H1 (cell line): ENCODE measurements around the gene OR4E2. TPM values are rescaled to one million over a fixed set of nuclear protein-coding genes. Genes with fewer than 3 reads are reported as not detected.

Experiments
- CTCF ChIA-PET: fragments of 300-600 bp; sonication (Branson Sonifier 250); formaldehyde crosslinking; loops from one replicate; lab custom pipeline; 2021; ENCODE audit not compliant: partially characterized antibody; lab: Charles Lee
- POLR2A ChIA-PET: fragments of 300-600 bp; sonication (Branson Sonifier 250); formaldehyde crosslinking; loops from one replicate; lab custom pipeline; 2021; ENCODE audit warnings: inconsistent platforms; ENCODE audit not compliant: partially characterized antibody; lab: Charles Lee
- DNase-seq, 2 experiments: peaks; one replicate each; pipeline versions ENCODE4 v3.0.0 to v3.0.0-alpha.2; 2010 to 2022; ENCODE audit warnings: low spot score in 2 of 2, low read depth in 1 of 2, mixed read lengths in 1 of 2
- FAIRE-seq: peaks from 2 replicates; lab custom pipeline; 2011; peaks lifted over from hg19 to GRCh38; lab: Jason Lieb, UNC
- H2AFZ ChIP-seq: 2 replicates; pipeline ENCODE4 v1.8.1; 2012; ENCODE audit warnings: low read length, inconsistent platforms
- H2AK5ac ChIP-seq: 2 replicates; pipeline ENCODE4 v1.6.1; 2013; ENCODE audit warnings: low read depth, low read length
- H2BK120ac ChIP-seq: replicated peaks from 2 replicates; pipeline ENCODE3; 2013; ENCODE audit warnings: low read depth, low read length, inconsistent platforms
- H2BK12ac ChIP-seq: 2 replicates; pipeline ENCODE4 v1.6.1; 2013; ENCODE audit warnings: low read depth, low read length
- H2BK15ac ChIP-seq: 2 replicates; pipeline ENCODE4 v1.6.1; 2013; ENCODE audit warnings: low read length
- H2BK20ac ChIP-seq: 2 replicates; pipeline ENCODE4 v1.6.1; 2013; ENCODE audit warnings: low read length
- H2BK5ac ChIP-seq: 2 replicates; pipeline ENCODE4 v1.6.1; 2013; ENCODE audit warnings: low read depth, low read length
- H3K14ac ChIP-seq: 2 replicates; pipeline ENCODE4 v1.6.1; 2013; ENCODE audit warnings: inconsistent platforms; ENCODE audit not compliant: insufficient read length
- H3K18ac ChIP-seq: 2 replicates; pipeline ENCODE4 v1.6.1; 2013; ENCODE audit warnings: low read length; ENCODE audit errors: extremely low read depth
- H3K23ac ChIP-seq: 2 replicates; pipeline ENCODE4 v1.6.1; 2013; ENCODE audit warnings: inconsistent platforms; ENCODE audit not compliant: insufficient read length
- H3K23me2 ChIP-seq: 2 replicates; pipeline ENCODE4 v1.6.1; 2013; ENCODE audit warnings: low read depth, low read length
- H3K27ac ChIP-seq: 2 replicates; pipeline ENCODE4 v1.6.1; 2011; ENCODE audit warnings: low read depth, low read length, inconsistent platforms
- H3K27me3 ChIP-seq, 4 experiments: replicated peaks in 1 of 4; 1 replicate in 1 of 4; 2 replicates in 3 of 4; pipeline versions ENCODE4 v1.6.1 to v1.8.1; 2011 to 2013; ENCODE audit warnings: low read length in 3 of 4, mild to moderate bottlenecking in 3 of 4, inconsistent platforms in 2 of 4, mixed read lengths in 2 of 4, moderate library complexity in 1 of 4; ENCODE audit not compliant: control insufficient read depth in 3 of 4, insufficient read depth in 3 of 4; ENCODE audit errors: extremely low read depth in 1 of 4
- H3K36me3 ChIP-seq, 4 experiments: 2 replicates each; pipeline versions ENCODE4 v1.6.1 to v1.8.1; 2011 to 2013; ENCODE audit warnings: mild to moderate bottlenecking in 4 of 4, low read length in 3 of 4, moderate library complexity in 2 of 4, control low read depth in 1 of 4, inconsistent platforms in 1 of 4; ENCODE audit not compliant: insufficient read depth in 4 of 4, control insufficient read depth in 2 of 4
- H3K4ac ChIP-seq: replicated peaks from 2 replicates; pipeline ENCODE3; 2013; ENCODE audit warnings: low read length, low read depth, mixed read lengths, inconsistent platforms; ENCODE audit not compliant: insufficient read length
- H3K4me1 ChIP-seq, 4 experiments: replicated peaks in 1 of 4; 1 replicate in 1 of 4; 2 replicates in 3 of 4; pipeline versions ENCODE4 v1.6.1 to v1.8.1; 2011 to 2013; ENCODE audit warnings: low read length in 3 of 4, inconsistent platforms in 2 of 4, mixed read lengths in 1 of 4; ENCODE audit not compliant: insufficient read depth in 4 of 4, control insufficient read depth in 3 of 4
- H3K4me2 ChIP-seq, 2 experiments: 2 replicates each; pipeline versions ENCODE4 v1.6.1 to v1.8.1; 2011 to 2013; ENCODE audit warnings: low read depth in 2 of 2, low read length in 2 of 2, control low read depth in 1 of 2, inconsistent platforms in 1 of 2, mild to moderate bottlenecking in 1 of 2; ENCODE audit not compliant: insufficient read depth in 1 of 2
- H3K4me3 ChIP-seq, 4 experiments: fragments of 200-600, 300-600 bp in 1 of 4; sonication (generic), shearing (Covaris generic), sonication (Bioruptor Twin) in 1 of 4; 2 replicates each; pipeline versions ENCODE4 v1.5.1 to v1.8.1; 2011 to 2016; ENCODE audit warnings: low read length in 4 of 4, low read depth in 3 of 4, control low read depth in 2 of 4, inconsistent platforms in 2 of 4, mild to moderate bottlenecking in 2 of 4, mixed read lengths in 1 of 4, moderate library complexity in 1 of 4; ENCODE audit not compliant: insufficient read depth in 2 of 4; ENCODE audit errors: extremely low read depth in 1 of 4
- H3K56ac ChIP-seq: replicated peaks from 2 replicates; pipeline ENCODE3; 2013; ENCODE audit warnings: low read depth, mild to moderate bottlenecking, mixed read lengths, low read length, inconsistent platforms; ENCODE audit not compliant: insufficient read length
- H3K79me1 ChIP-seq: 2 replicates; pipeline ENCODE4 v1.6.1; 2013; ENCODE audit warnings: low read depth, low read length, control low read depth
- H3K79me2 ChIP-seq, 2 experiments: 2 replicates each; pipeline versions ENCODE4 v1.6.1 to v1.8.1; 2012 to 2013; ENCODE audit warnings: low read length in 2 of 2, mild to moderate bottlenecking in 2 of 2, inconsistent platforms in 1 of 2; ENCODE audit not compliant: insufficient read depth in 2 of 2, control insufficient read depth in 1 of 2
- H3K9ac ChIP-seq, 4 experiments: replicated peaks in 1 of 4; 1 replicate in 1 of 4; 2 replicates in 3 of 4; pipeline versions ENCODE4 v1.6.1 to v1.8.1; 2011 to 2013; ENCODE audit warnings: low read depth in 3 of 4, low read length in 3 of 4, control low read depth in 2 of 4, mild to moderate bottlenecking in 2 of 4, moderate library complexity in 2 of 4, inconsistent platforms in 1 of 4; ENCODE audit errors: extremely low read depth in 1 of 4
- H3K9me3 ChIP-seq, 2 experiments: 2 replicates each; pipeline versions ENCODE4 v1.6.1 to v1.8.1; 2012 to 2013; ENCODE audit warnings: mild to moderate bottlenecking in 2 of 2, moderate library complexity in 2 of 2, control low read depth in 1 of 2, inconsistent platforms in 1 of 2, low read depth in 1 of 2, low read length in 1 of 2, mixed read lengths in 1 of 2; ENCODE audit not compliant: insufficient read depth in 2 of 2
- H4K20me1 ChIP-seq, 2 experiments: replicated peaks in 1 of 2; 2 replicates each; pipeline versions ENCODE3 to v1.8.1; 2011 to 2013; ENCODE audit warnings: inconsistent platforms in 2 of 2, low read length in 2 of 2, mild to moderate bottlenecking in 1 of 2; ENCODE audit not compliant: insufficient read depth in 2 of 2, control insufficient read depth in 1 of 2
- H4K5ac ChIP-seq: 2 replicates; pipeline ENCODE4 v1.6.1; 2013; ENCODE audit warnings: low read length, low read depth, mixed read lengths, inconsistent platforms; ENCODE audit not compliant: insufficient read length
- H4K8ac ChIP-seq: 2 replicates; pipeline ENCODE4 v1.8.0; 2013; ENCODE audit warnings: mild to moderate bottlenecking, moderate library complexity, low read length, inconsistent platforms; ENCODE audit not compliant: insufficient read depth; ENCODE audit errors: extremely low read depth
- H4K91ac ChIP-seq: replicated peaks from 2 replicates; pipeline ENCODE3; 2013; ENCODE audit warnings: low read length, mixed read lengths, inconsistent platforms; ENCODE audit not compliant: insufficient read length
- BRCA1 ChIP-seq: IDR thresholded peaks from 2 replicates; pipeline ENCODE4 v1.6.1; 2012; ENCODE audit warnings: low read depth, low read length, improper control_type of control experiment
- CTBP2 ChIP-seq: IDR thresholded peaks from 2 replicates; pipeline ENCODE4 v1.7.0; 2011; ENCODE audit warnings: borderline replicate concordance, mild to moderate bottlenecking, moderate library complexity, mixed read lengths, low read length; ENCODE audit not compliant: insufficient read depth, insufficient read length
- CTCF ChIP-seq, 3 experiments: IDR thresholded peaks; 1 replicate in 2 of 3; 2 replicates in 1 of 3; pipeline versions ENCODE4 v1.5.1 to v1.6.1; 2011; ENCODE audit warnings: low read length in 3 of 3, mild to moderate bottlenecking in 3 of 3, inconsistent platforms in 2 of 3, low read depth in 1 of 3, moderate library complexity in 1 of 3; ENCODE audit not compliant: insufficient read depth in 1 of 3; ENCODE audit errors: control extremely low read depth in 1 of 3
- EP300 ChIP-seq, 2 experiments: IDR thresholded peaks; 1 replicate in 1 of 2; 2 replicates in 1 of 2; pipeline ENCODE4 v1.6.1; 2011 to 2012; ENCODE audit warnings: low read depth in 2 of 2, low read length in 2 of 2, mild to moderate bottlenecking in 2 of 2, borderline replicate concordance in 1 of 2, inconsistent platforms in 1 of 2, moderate library complexity in 1 of 2
- FOSL1 ChIP-seq: IDR thresholded peaks from 2 replicates; pipeline ENCODE4 v1.6.1; 2011; ENCODE audit warnings: mild to moderate bottlenecking, low read depth, low read length, moderate library complexity; ENCODE audit not compliant: insufficient read depth
- MAFK ChIP-seq: IDR thresholded peaks from 2 replicates; pipeline ENCODE4 v1.6.1; 2012; ENCODE audit warnings: low read depth, mild to moderate bottlenecking, improper control_type of control experiment, low read length
- POLR2AphosphoS5 ChIP-seq: IDR thresholded peaks from 2 replicates; pipeline ENCODE4 v1.6.1; 2011; ENCODE audit warnings: low read depth, low read length
- RAD21 ChIP-seq, 2 experiments: IDR thresholded peaks in 1 of 2; conservative IDR thresholded peaks in 1 of 2; 2 replicates each; pipeline ENCODE4 v1.6.1; 2011; ENCODE audit warnings: low read depth in 2 of 2, low read length in 2 of 2, improper control_type of control experiment in 1 of 2, inconsistent platforms in 1 of 2, mild to moderate bottlenecking in 1 of 2, moderate library complexity in 1 of 2
- RXRA ChIP-seq: IDR thresholded peaks from 2 replicates; pipeline ENCODE4 v1.6.1; 2011; ENCODE audit warnings: low read depth, mild to moderate bottlenecking, low read length, moderate library complexity; ENCODE audit not compliant: insufficient read depth
- SIX5 ChIP-seq: IDR thresholded peaks from 2 replicates; pipeline ENCODE4 v1.6.1; 2011; ENCODE audit warnings: mild to moderate bottlenecking, low read depth, low read length
- TEAD4 ChIP-seq: IDR thresholded peaks from 2 replicates; pipeline ENCODE4 v1.6.1; 2012; ENCODE audit warnings: low read depth, low read length, inconsistent platforms, mixed read lengths
- polyA plus RNA-seq, 7 experiments: library from polyadenylated mRNA; depleted of rRNA in 3 of 7; stranded (reverse) in 5 of 7; unstranded in 2 of 7; fragments of >200 nt in 5 of 7; fragments of 200-250 nt in 2 of 7; gene quantifications; 1 replicate in 5 of 7; 2 replicates in 1 of 7; 4 replicates in 1 of 7; pipeline versions ENCODE4 v1.2.1 to v1.2.3, GENCODE V29; 2011 to 2013; ENCODE audit warnings: missing spikeins in 2 of 7, mixed read lengths in 2 of 7
- total RNA-seq: library from RNA; stranded (reverse); fragmentation: NEBNext Ultra II Directional; extraction: Animal tissue kit (Norgen Biotek cat#: 25700); gene quantifications from 2 replicates; pipeline ENCODE4 v1.2.1, GENCODE V29; 2021

Gene OR4E2
- total and polyA plus RNA-seq, 2 of the 8 experiments (the other 6 are each of a cell fraction or from before 2014, with no cell fraction given): not detected

DNA sequence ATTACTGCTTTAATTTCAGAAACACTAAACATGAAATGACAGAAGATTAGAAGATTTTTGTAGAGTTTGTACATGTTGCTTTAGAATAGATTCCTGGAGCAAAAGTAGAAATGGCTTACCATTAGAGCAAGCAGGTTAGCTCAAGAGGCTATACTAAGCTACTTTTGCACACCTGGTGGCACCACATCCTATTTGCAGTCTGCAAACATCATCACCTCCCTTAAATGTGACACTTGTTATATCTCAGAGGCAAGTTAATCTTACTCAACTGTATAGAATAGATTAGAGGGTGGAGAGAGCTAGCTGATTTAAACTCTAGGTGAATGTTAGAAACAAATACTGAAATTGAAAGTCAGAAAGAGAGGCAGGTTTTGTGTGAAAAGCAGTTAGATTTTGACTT lies 50.7 kb downstream of the OR4E2 start:
- no peak overlapping the region for H4K8ac ChIP-seq
- no peak overlapping the region for H3K14ac ChIP-seq
- no peak overlapping the region for H3K4me3 ChIP-seq
- ChIA-PET POLR2A (no interaction called here), CTCF (interaction anchor here (0.7 kb wide), 1 partner anchor 45 kb away, joined by 3 read pairs; no protein-coding TSS in a partner anchor)
- no peaks in the 10 kb centered on the region for H3K36me3 ChIP-seq
- no peak overlapping the region for H3K56ac ChIP-seq
- no peak overlapping the region for H3K23ac ChIP-seq
- H3K4ac ChIP-seq: no peak overlapping the region
- H3K4me2 ChIP-seq: no peak overlapping the region
- H3K27ac ChIP-seq: no peak overlapping the region
- no peak overlapping the region for H3K9ac ChIP-seq
- no peaks in the 10 kb centered on the region for H3K9me3 ChIP-seq
- H3K4me1 ChIP-seq: no peaks in the 10 kb centered on the region
- no peak for TF ChIP-seq RXRA
- no peak for TF ChIP-seq POLR2AphosphoS5
- TF ChIP-seq CTCF (IDR thresholded peaks at IDR 0.05; ENCODE audit: control extremely low read depth in 1 of 3, insufficient read depth in 1 of 3, low read depth in 1 of 3, low read length in 3 of 3): no peak
- no peak for TF ChIP-seq FOSL1
- no peak for TF ChIP-seq CTBP2
- no peak for TF ChIP-seq TEAD4
- no peak for TF ChIP-seq EP300 (IDR thresholded peaks at IDR 0.05; ENCODE audit: borderline replicate concordance in 1 of 2, low read depth in 2 of 2, low read length in 2 of 2)
- no peak for TF ChIP-seq BRCA1
- TF ChIP-seq SIX5: no peak
- no peak for TF ChIP-seq MAFK
- TF ChIP-seq RAD21 (IDR thresholded peaks at IDR 0.05 in 1 of 2, conservative IDR thresholded peaks at IDR 0.05 in 1 of 2; ENCODE audit: low read depth in 2 of 2, low read length in 2 of 2): no peak
- no peak overlapping the region for H2BK15ac ChIP-seq
- no peak overlapping the region for H4K5ac ChIP-seq
- no peak overlapping the region for H2BK12ac ChIP-seq
- no peak overlapping the region for H4K91ac ChIP-seq
- H2BK5ac ChIP-seq: no peak overlapping the region
- no peak overlapping the region for H2BK120ac ChIP-seq
- no peaks in the 10 kb centered on the region for H3K27me3 ChIP-seq
- H3K18ac ChIP-seq: no peak overlapping the region
- no peak overlapping the region for H2AK5ac ChIP-seq
- no peaks in the 10 kb centered on the region for H3K79me2 ChIP-seq
- no peak overlapping the region for H2BK20ac ChIP-seq
- no peak overlapping the region for H2AFZ ChIP-seq
- DNase-seq (no peak), FAIRE-seq (no peak)
- H4K20me1 ChIP-seq: no peaks in the 10 kb centered on the region
- H3K79me1 ChIP-seq: no peaks in the 10 kb centered on the region
- H3K23me2 ChIP-seq: no peaks in the 10 kb centered on the region
